Nephron progenitor cell (in vitro differentiated cells): ENCODE measurements around the gene MAF.

ENCODE experiments used
- DNase-seq: peaks from one replicate; pipeline ENCODE4 v3.0.0; 2021
- H3K27ac Mint-ChIP-seq: 2 replicates; pipeline ENCODE4 v1.8.0; 2021; ENCODE audit warnings: mild to moderate bottlenecking, moderate library complexity, mixed read lengths
- H3K27me3 Mint-ChIP-seq: 2 replicates; pipeline ENCODE4 v1.8.0; 2021; ENCODE audit warnings: mild to moderate bottlenecking, low read depth, mixed read lengths; ENCODE audit not compliant: poor library complexity
- H3K36me3 Mint-ChIP-seq: 2 replicates; pipeline ENCODE4 v1.8.0; 2021; ENCODE audit warnings: low read depth, mixed read lengths
- H3K4me1 Mint-ChIP-seq: 2 replicates; pipeline ENCODE4 v1.8.0; 2021; ENCODE audit warnings: mixed read lengths
- H3K4me3 Mint-ChIP-seq: 2 replicates; pipeline ENCODE4 v1.8.0; 2021; ENCODE audit warnings: mild to moderate bottlenecking, moderate library complexity, mixed read lengths
- H3K9me3 Mint-ChIP-seq: 2 replicates; pipeline ENCODE4 v1.8.0; 2021; ENCODE audit warnings: mild to moderate bottlenecking, moderate library complexity, mixed read lengths
- CTCF ChIP-seq: fragments of 200-600 bp; sonication (generic); IDR thresholded peaks from 2 replicates; pipeline ENCODE4 v1.5.0; 2021; ENCODE audit warnings: antibody characterized with exemption

The MAF gene

GRCh38 chr16:79602628-79603014 lies 2.1 kb upstream of the MAF start:
- Mint-ChIP-seq H3K4me3 (peak overlapping the region; percentile 97), H3K27ac (no peak overlapping the region), H3K4me1 (peaks cover 56% of the 10 kb centered on the region), H3K36me3 (no peaks in the 10 kb centered on the region), H3K9me3 (no peaks in the 10 kb centered on the region), H3K27me3 (no peaks in the 10 kb centered on the region)
- no peak for TF ChIP-seq CTCF
- no peak for DNase-seq

- peak; percentile 71 for TF ChIP-seq CTCF
- DNase-seq: peak; percentile 92
- H3K27ac Mint-ChIP-seq: no peak overlapping the region
- H3K27me3 Mint-ChIP-seq: no peaks in the 10 kb centered on the region
- no peaks in the 10 kb centered on the region for H3K36me3 Mint-ChIP-seq
- no peaks in the 10 kb centered on the region for H3K9me3 Mint-ChIP-seq
- peak overlapping the region; percentile 97 for H3K4me3 Mint-ChIP-seq
- H3K4me1 Mint-ChIP-seq: peaks cover 52% of the 10 kb centered on the region
These were observed 1.5 kb upstream of the MAF start for GRCh38 chr16:79601931-79602627.

- H3K36me3 Mint-ChIP-seq: no peaks in the 10 kb centered on the region
- H3K27me3 Mint-ChIP-seq: no peaks in the 10 kb centered on the region
- H3K4me1 Mint-ChIP-seq: peaks cover 52% of the 10 kb centered on the region
- TF ChIP-seq CTCF: no peak
- H3K4me3 Mint-ChIP-seq: peak overlapping the region; percentile 97
- H3K27ac Mint-ChIP-seq: peak overlapping the region; percentile 29
- peak; percentile 55 for DNase-seq
- H3K9me3 Mint-ChIP-seq: no peaks in the 10 kb centered on the region
These were observed 774 bp upstream of the MAF start for GRCh38 chr16:79601092-79601930.

GRCh38 chr16:79599837-79600637 lies 500 bp downstream of the MAF start:
- DNase-seq: peak; percentile 82
- peaks cover 52% of the 10 kb centered on the region for H3K4me1 Mint-ChIP-seq
- H3K9me3 Mint-ChIP-seq: no peaks in the 10 kb centered on the region

GRCh38 chr16:79599256-79599836 lies 1.2 kb downstream of the MAF start:
- no peaks in the 10 kb centered on the region for H3K9me3 Mint-ChIP-seq
- H3K4me3 Mint-ChIP-seq: peak overlapping the region; percentile 97
- TF ChIP-seq CTCF: no peak
- peak overlapping the region; percentile 96 for H3K27ac Mint-ChIP-seq
- H3K36me3 Mint-ChIP-seq: peaks cover 7% of the 10 kb centered on the region
- DNase-seq: peak; percentile 55
- peaks cover 52% of the 10 kb centered on the region for H3K4me1 Mint-ChIP-seq
- H3K27me3 Mint-ChIP-seq: peaks cover 2% of the 10 kb centered on the region

More at GRCh38 chr16:79599837-79600637, 500 bp downstream of the MAF start:
- H3K36me3 Mint-ChIP-seq: peaks cover 7% of the 10 kb centered on the region
- peak overlapping the region; percentile 99 for H3K27ac Mint-ChIP-seq
- H3K27me3 Mint-ChIP-seq: no peaks in the 10 kb centered on the region
- peak overlapping the region; percentile 97 for H3K4me3 Mint-ChIP-seq
- no peak for TF ChIP-seq CTCF
